Heart left ventricle (tissue), 16 donors: ENCODE data around the gene DOK5. TPM values are rescaled to one million over a fixed set of nuclear protein-coding genes. Genes with fewer than 3 reads are reported as not detected.

Experiments used
- ATAC-seq, 4 donors: fragments of 200-7000 bp; cut with Tn5 transposase; one replicate each; pipeline ENCODE4 v1.9.1; 2020 to 2022; ENCODE audit warnings: moderate library complexity in 4 of 4, mild to moderate bottlenecking in 3 of 4, moderate number of reproducible peaks in 1 of 4
- DNase-seq, 5 donors: peaks; one replicate each; pipeline ENCODE4 v3.0.0-alpha.2; 2020
- H3K27ac ChIP-seq, 12 donors: fragments of 200-600 bp; sonication (generic) in 4 of 12; one replicate each; pipeline versions ENCODE4 v1.5.0 to v1.8.0; 2016 to 2022; ENCODE audit warnings: mild to moderate bottlenecking in 2 of 12
- H3K27me3 ChIP-seq, 9 donors: fragments of 200-600 bp; sonication (generic) in 2 of 9; one replicate each; pipeline versions ENCODE4 v1.5.1 to v1.8.0; 2016 to 2022; ENCODE audit warnings: mild to moderate bottlenecking in 3 of 9
- H3K36me3 ChIP-seq, 9 donors: fragments of 200-600 bp; sonication (generic) in 2 of 9; one replicate each; pipeline versions ENCODE4 v1.5.0 to v1.8.0; 2018 to 2022; ENCODE audit warnings: mild to moderate bottlenecking in 2 of 9
- H3K4me1 ChIP-seq, 12 donors: fragments of 200-600 bp; sonication (generic) in 4 of 12; one replicate each; pipeline versions ENCODE4 v1.5.0 to v1.8.0; 2016 to 2022; ENCODE audit warnings: mild to moderate bottlenecking in 3 of 12
- H3K4me3 ChIP-seq, 12 donors: fragments of 200-600 bp; sonication (generic) in 4 of 12; one replicate each; pipeline versions ENCODE4 v1.5.0 to v1.8.0; 2017 to 2022; ENCODE audit warnings: mild to moderate bottlenecking in 9 of 12, moderate library complexity in 4 of 12
- H3K9me3 ChIP-seq, 12 donors: fragments of 200-600 bp; sonication (generic) in 4 of 12; one replicate each; pipeline versions ENCODE4 v1.5.0 to v1.8.0; 2016 to 2022; ENCODE audit warnings: mild to moderate bottlenecking in 1 of 12
- POLR2A ChIP-seq, 2 donors: fragments of 450-650 bp; IDR thresholded peaks; one replicate each; pipeline ENCODE4 v1.6.1; 2017; ENCODE audit warnings: antibody characterized with exemption in 2 of 2, mild to moderate bottlenecking in 2 of 2, moderate library complexity in 2 of 2
- WGBS, 4 donors: extraction: QIAGEN DNeasy Blood & Tissue Kit in 2 of 4; methylation state at CpG; one replicate each; pipeline versions ENCODE4 v1.1.5 to v1.1.7; 2013 to 2018; 5-methylcytosine and 5-hydroxymethylcytosine counted together
- intact Hi-C, 10 donors: fragments of 100-400 bp; cut with DNase I; formaldehyde crosslinking; loops; one replicate each; pipeline versions ENCODE4 v1.11.1 to v1.14.2; 2022
- polyA plus RNA-seq, 2 donors: library from polyadenylated mRNA; stranded (reverse); fragments of 200-250 nt; gene quantifications; one replicate each; pipeline ENCODE4 v1.2.3, GENCODE V29; 2013
- total RNA-seq, 9 donors: library from RNA; depleted of rRNA in 2 of 9; stranded (reverse); fragments of >200 nt in 2 of 9; fragmentation: NEBNext Ultra II Directional in 3 of 9; extraction: Animal tissue kit (Norgen Biotek cat#: 25700) in 3 of 9; gene quantifications; one replicate each; pipeline versions ENCODE4 v1.1.0 to v1.2.4, GENCODE V29; 2016 to 2023
- TF ChIP-seq, protein P1 (sequence below), 12 donors: fragments of 200-600 bp; sonication (generic) in 4 of 12; IDR thresholded peaks; one replicate each; pipeline versions ENCODE4 v1.5.0 to v1.8.0; 2018 to 2022; ENCODE audit warnings: antibody characterized with exemption in 12 of 12, mild to moderate bottlenecking in 5 of 12
- donor health status: ischemic (EF 13 %, LVEDD 7.1; RV severe dilation, severe dysfunction).
- donor health status: healthy with polysubstance abuse.
- donor health status: DM: no; HTN: yes; CAD: no.
- donor health status: DM: no; HTN: no; CAD: no.
- donor health status: ischemic (EF 25% LVEDD 6.9; RV normal size, moderate dysfunction).
- donor health status: ischemic (EF 25% LVEDD 5.7; RV mildly dilated, moderate dysfunction).
- donor health status: healthy.
- donor health status: DM: yes; HTN: yes; CAD: no.
- donor health status: ischemic (EF 35%, LVEDD 5.7; RV mildly dilated, moderate dysfunction).
- donor health status: nonischemic (EF 11% LVEDD 7.7; RV severe dilation, severe dysfunction).
- donor health status: DM: yes; HTN: yes; CAD: no.
- donor health status: PGD.
- donor health status: ischemic (EF 29% LVEDD 5.4; RV normal size, mild dysfunction).
- donor health status: nonischemic (EF 23%, LVEDD 6.1; RV moderate dilation, normal function).

The DOK5 gene
- total and polyA plus RNA-seq, 11 donors: 3.4 to 23.5 (median 6.4) TPM

DNA sequence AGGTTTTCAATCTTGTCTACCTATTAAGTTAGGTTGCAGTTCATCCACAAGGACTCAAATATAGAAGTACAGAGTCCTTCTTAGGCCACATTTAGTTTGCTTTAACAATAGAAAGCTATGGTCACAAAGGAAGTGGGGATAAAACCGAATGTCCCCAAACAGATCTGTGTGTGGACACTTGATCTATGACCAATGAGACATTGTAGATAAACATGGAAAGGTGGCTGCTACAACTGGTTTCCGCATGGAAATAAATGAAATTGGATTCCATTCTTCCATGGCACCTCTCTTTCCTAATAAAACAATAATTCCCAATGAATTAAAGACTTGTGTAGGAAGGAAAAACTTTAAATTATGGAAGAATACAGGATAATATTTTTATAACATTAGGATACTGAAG lies 20.4 kb upstream of the DOK5 start:
- Histone ChIP-seq H3K9me3 (no peaks in the 10 kb centered on the region), H3K27me3 (no peaks in the 10 kb centered on the region), H3K27ac (no peak overlapping the region), H3K36me3 (no peaks in the 10 kb centered on the region), H3K4me1 (no peaks in the 10 kb centered on the region), H3K4me3 (no peak overlapping the region)
- TF ChIP-seq, protein P1, sequence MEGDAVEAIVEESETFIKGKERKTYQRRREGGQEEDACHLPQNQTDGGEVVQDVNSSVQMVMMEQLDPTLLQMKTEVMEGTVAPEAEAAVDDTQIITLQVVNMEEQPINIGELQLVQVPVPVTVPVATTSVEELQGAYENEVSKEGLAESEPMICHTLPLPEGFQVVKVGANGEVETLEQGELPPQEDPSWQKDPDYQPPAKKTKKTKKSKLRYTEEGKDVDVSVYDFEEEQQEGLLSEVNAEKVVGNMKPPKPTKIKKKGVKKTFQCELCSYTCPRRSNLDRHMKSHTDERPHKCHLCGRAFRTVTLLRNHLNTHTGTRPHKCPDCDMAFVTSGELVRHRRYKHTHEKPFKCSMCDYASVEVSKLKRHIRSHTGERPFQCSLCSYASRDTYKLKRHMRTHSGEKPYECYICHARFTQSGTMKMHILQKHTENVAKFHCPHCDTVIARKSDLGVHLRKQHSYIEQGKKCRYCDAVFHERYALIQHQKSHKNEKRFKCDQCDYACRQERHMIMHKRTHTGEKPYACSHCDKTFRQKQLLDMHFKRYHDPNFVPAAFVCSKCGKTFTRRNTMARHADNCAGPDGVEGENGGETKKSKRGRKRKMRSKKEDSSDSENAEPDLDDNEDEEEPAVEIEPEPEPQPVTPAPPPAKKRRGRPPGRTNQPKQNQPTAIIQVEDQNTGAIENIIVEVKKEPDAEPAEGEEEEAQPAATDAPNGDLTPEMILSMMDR (IDR thresholded peaks at IDR 0.05): no peak
- TF ChIP-seq POLR2A (IDR thresholded peaks at IDR 0.05): no peak
- no peak for DNase-seq
- intact Hi-C loops: loop anchor here in 1 of 10 donors (5.0 kb wide), 1 partner anchor 192 kb away; no protein-coding TSS in a partner anchor
- ATAC-seq: no peak
- 79 to 86% (median 83%) methylated on average over 2 of the region's 2 CpGs for WGBS, 4 donors

DNA sequence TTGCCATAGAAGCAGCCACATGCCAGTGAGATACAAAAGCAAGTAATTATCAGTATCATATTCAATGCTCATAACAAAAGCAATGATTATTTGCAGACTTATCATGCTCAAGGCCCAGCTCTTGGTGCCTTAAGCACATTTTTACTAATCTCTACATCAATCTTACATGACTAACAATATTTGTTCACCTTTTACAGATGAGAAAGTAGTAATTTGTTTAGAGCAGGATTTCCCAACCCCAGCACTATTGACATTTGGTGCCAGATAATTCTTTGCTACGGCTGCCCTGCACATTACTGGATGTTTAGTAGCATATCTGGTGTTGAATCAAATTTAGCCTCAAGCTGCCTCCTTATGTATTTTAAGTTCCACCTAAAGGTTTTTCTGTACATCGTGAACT lies 19.0 kb upstream of the DOK5 start:
- ATAC-seq: no peak
- 75 to 89% (median 82%) methylated on average over 2 of the region's 2 CpGs for WGBS, 4 donors
- no peaks in the 10 kb centered on the region for H3K36me3 ChIP-seq
- peaks cover 0 to 4% (median 0%) of the 10 kb centered on the region in 12 donors for H3K9me3 ChIP-seq
- TF ChIP-seq POLR2A (IDR thresholded peaks at IDR 0.05): no peak
- TF ChIP-seq, protein P1 (IDR thresholded peaks at IDR 0.05): no peak
- H3K27ac ChIP-seq: no peak overlapping the region
- H3K4me3 ChIP-seq: no peak overlapping the region
- H3K27me3 ChIP-seq: no peaks in the 10 kb centered on the region
- intact Hi-C loops: loop anchor here in 1 of 10 donors (5.0 kb wide), 1 partner anchor 191 kb away; no protein-coding TSS in a partner anchor
- H3K4me1 ChIP-seq: no peaks in the 10 kb centered on the region
- no peak for DNase-seq

- DNase-seq (no peak), ATAC-seq (no peak)
- Histone ChIP-seq H3K27ac (no peak overlapping the region), H3K4me1 (no peaks in the 10 kb centered on the region), H3K27me3 (no peaks in the 10 kb centered on the region), H3K4me3 (no peak overlapping the region), H3K9me3 (peaks cover 0 to 4% (median 0%) of the 10 kb centered on the region in 12 donors), H3K36me3 (no peaks in the 10 kb centered on the region)
- TF ChIP-seq, protein P1 (IDR thresholded peaks at IDR 0.05): peak in 5 of 12 donors; percentile 12 to 39 (median 28)
- TF ChIP-seq POLR2A (IDR thresholded peaks at IDR 0.05): no peak
- WGBS, 4 donors: 60 to 68% (median 62%) methylated on average over 6 of the region's 6 CpGs
- intact Hi-C loops: loop anchor here in 1 of 10 donors (5.0 kb wide), 1 partner anchor 190 kb away; no protein-coding TSS in a partner anchor
These were observed 18.4 kb upstream of the DOK5 start for GRCh38 chr20:54456961-54457360.

- no peak for TF ChIP-seq POLR2A (IDR thresholded peaks at IDR 0.05)
- TF ChIP-seq, protein P1 (IDR thresholded peaks at IDR 0.05): no peak
- ATAC-seq (no peak), DNase-seq (no peak)
- no peaks in the 10 kb centered on the region for H3K36me3 ChIP-seq
- intact Hi-C loops: loop anchor here in 1 of 10 donors (5.0 kb wide), 1 partner anchor 189 kb away; no protein-coding TSS in a partner anchor
- peaks cover 0 to 10% (median 0%) of the 10 kb centered on the region in 12 donors for H3K9me3 ChIP-seq
- no peaks in the 10 kb centered on the region for H3K4me1 ChIP-seq
- no peak overlapping the region for H3K4me3 ChIP-seq
- no peak overlapping the region for H3K27ac ChIP-seq
- H3K27me3 ChIP-seq: no peaks in the 10 kb centered on the region
- WGBS, 4 donors: 48 to 66% (median 55%) methylated on average over 1 of the region's 1 CpG
These were observed 17.2 kb upstream of the DOK5 start for GRCh38 chr20:54458219-54458618.
